H9 (cell line): ENCODE data around the gene ZDHHC11. TPM values are rescaled to one million over a fixed set of nuclear protein-coding genes. Genes with fewer than 3 reads are reported as not detected.
A peak's percentile ranks its signal among the peaks of the same experiment; 100 is the strongest.

ENCODE experiments used
- DNase-seq: peaks from one replicate; pipeline ENCODE4 v3.0.0-alpha.2; 2017
- H2AFZ ChIP-seq: one replicate; pipeline ENCODE4 v1.6.1; 2013; ENCODE audit warnings: mild to moderate bottlenecking, low read length, control low read depth, moderate library complexity
- H2AK5ac ChIP-seq: 2 replicates; pipeline ENCODE4 v1.6.1; 2013; ENCODE audit warnings: low read length, control low read depth, mixed read lengths; ENCODE audit not compliant: insufficient read length
- H2BK120ac ChIP-seq: one replicate; pipeline ENCODE4 v1.6.1; 2013; ENCODE audit warnings: low read depth, mild to moderate bottlenecking, low read length, control low read depth, inconsistent platforms; ENCODE audit not compliant: poor library complexity, severe bottlenecking
- H2BK12ac ChIP-seq: 2 replicates; pipeline ENCODE4 v1.6.1; 2013; ENCODE audit warnings: low read length, control low read depth, mixed read lengths, low read depth; ENCODE audit not compliant: insufficient read length
- H2BK15ac ChIP-seq: 2 replicates; pipeline ENCODE4 v1.6.1; 2013; ENCODE audit warnings: low read depth, low read length, control low read depth
- H2BK20ac ChIP-seq: one replicate; pipeline ENCODE4 v1.6.1; 2013; ENCODE audit warnings: low read depth, mild to moderate bottlenecking, low read length, control low read depth, inconsistent platforms; ENCODE audit not compliant: poor library complexity, severe bottlenecking
- H2BK5ac ChIP-seq: 2 replicates; pipeline ENCODE4 v1.6.1; 2013; ENCODE audit warnings: low read length, control low read depth, mixed read lengths; ENCODE audit not compliant: insufficient read length
- H3K14ac ChIP-seq: 2 replicates; pipeline ENCODE4 v1.6.1; 2013; ENCODE audit warnings: low read length, control low read depth; ENCODE audit not compliant: insufficient read depth
- H3K18ac ChIP-seq: 2 replicates; pipeline ENCODE4 v1.6.1; 2013; ENCODE audit warnings: low read depth, mild to moderate bottlenecking, mixed read lengths, low read length, control low read depth; ENCODE audit not compliant: insufficient read length
- H3K23ac ChIP-seq: 2 replicates; pipeline ENCODE4 v1.6.1; 2013; ENCODE audit warnings: low read length, control low read depth, mixed read lengths, low read depth; ENCODE audit not compliant: insufficient read length
- H3K23me2 ChIP-seq: 2 replicates; pipeline ENCODE4 v1.6.1; 2013; ENCODE audit warnings: low read depth, mild to moderate bottlenecking, mixed read lengths, low read length, control low read depth; ENCODE audit not compliant: insufficient read length, poor library complexity, severe bottlenecking
- H3K27ac ChIP-seq: 2 replicates; pipeline ENCODE4 v1.5.1; 2013; ENCODE audit warnings: low read length, control low read depth, mixed read lengths, low read depth; ENCODE audit not compliant: insufficient read length
- H3K27me3 ChIP-seq: 2 replicates; pipeline ENCODE4 v1.6.1; 2013; ENCODE audit warnings: low read length, control low read depth, inconsistent platforms; ENCODE audit not compliant: insufficient read depth
- H3K4ac ChIP-seq: 2 replicates; pipeline ENCODE4 v1.6.1; 2013; ENCODE audit warnings: low read depth, mild to moderate bottlenecking, control low read depth, inconsistent platforms, low read length, moderate library complexity
- H3K4me1 ChIP-seq: 2 replicates; pipeline ENCODE4 v1.6.1; 2013; ENCODE audit warnings: low read length, control low read depth, inconsistent platforms; ENCODE audit not compliant: insufficient read depth
- H3K4me2 ChIP-seq: 2 replicates; pipeline ENCODE4 v1.6.1; 2013; ENCODE audit warnings: low read length, control low read depth, mixed read lengths; ENCODE audit not compliant: insufficient read length, insufficient read depth
- H3K56ac ChIP-seq: 2 replicates; pipeline ENCODE4 v1.6.1; 2013; ENCODE audit warnings: low read depth, mild to moderate bottlenecking, mixed read lengths, low read length, control low read depth; ENCODE audit not compliant: insufficient read length
- H3K79me1 ChIP-seq: 2 replicates; pipeline ENCODE4 v1.6.1; 2013; ENCODE audit warnings: low read depth, mild to moderate bottlenecking, moderate library complexity, low read length, control low read depth, inconsistent platforms; ENCODE audit not compliant: insufficient read depth, poor library complexity, severe bottlenecking
- H3K79me2 ChIP-seq: 2 replicates; pipeline ENCODE4 v1.6.1; 2013; ENCODE audit warnings: low read length, control low read depth, inconsistent platforms; ENCODE audit not compliant: insufficient read depth
- H3K9ac ChIP-seq: 2 replicates; pipeline ENCODE4 v1.6.1; 2013; ENCODE audit warnings: low read length, control low read depth, mixed read lengths; ENCODE audit not compliant: insufficient read length; ENCODE audit errors: extremely low read depth
- H3K9me3 ChIP-seq: one replicate; pipeline ENCODE4 v1.6.1; 2013; ENCODE audit warnings: low read depth, low read length, inconsistent platforms; ENCODE audit not compliant: control insufficient read depth
- H3T11ph ChIP-seq: one replicate; pipeline ENCODE4 v1.6.1; 2013; ENCODE audit warnings: mild to moderate bottlenecking, low read length, control low read depth, inconsistent platforms
- H4K20me1 ChIP-seq: one replicate; pipeline ENCODE4 v1.6.1; 2013; ENCODE audit not compliant: control insufficient read depth, insufficient read length, insufficient read depth
- H4K5ac ChIP-seq: 2 replicates; pipeline ENCODE4 v1.6.1; 2013; ENCODE audit warnings: low read depth, mild to moderate bottlenecking, mixed read lengths, low read length, control low read depth; ENCODE audit not compliant: insufficient read length
- H4K8ac ChIP-seq: replicated peaks from 2 replicates; pipeline ENCODE4 v1.6.1; 2013; ENCODE audit warnings: low read length, control low read depth, mixed read lengths, low read depth; ENCODE audit not compliant: insufficient read length
- H4K91ac ChIP-seq: 2 replicates; pipeline ENCODE4 v1.6.1; 2013; ENCODE audit warnings: low read depth, mild to moderate bottlenecking, moderate library complexity, mixed read lengths, low read length, control low read depth; ENCODE audit not compliant: insufficient read length
- H3K27ac Mint-ChIP-seq, 3 experiments: 2 replicates in 2 of 3; 3 replicates in 1 of 3; pipeline ENCODE4 v1.8.0; 2020 to 2021; ENCODE audit warnings: mixed read lengths in 3 of 3, mild to moderate bottlenecking in 1 of 3, moderate library complexity in 1 of 3
- H3K27me3 Mint-ChIP-seq: 2 replicates; pipeline ENCODE4 v1.8.0; 2021; ENCODE audit warnings: low read depth, mild to moderate bottlenecking, moderate library complexity, mixed read lengths
- H3K36me3 Mint-ChIP-seq, 3 experiments: 2 replicates in 2 of 3; 3 replicates in 1 of 3; pipeline ENCODE4 v1.8.0; 2020 to 2021; ENCODE audit warnings: low read depth in 3 of 3, mixed read lengths in 3 of 3; ENCODE audit not compliant: insufficient read depth in 1 of 3
- H3K4me1 Mint-ChIP-seq, 2 experiments: 2 replicates each; pipeline ENCODE4 v1.8.0; 2020; ENCODE audit warnings: mixed read lengths in 2 of 2
- H3K4me3 Mint-ChIP-seq, 2 experiments: 2 replicates in 1 of 2; 3 replicates in 1 of 2; pipeline ENCODE4 v1.8.0; 2020 to 2021; ENCODE audit warnings: mild to moderate bottlenecking in 2 of 2, mixed read lengths in 2 of 2, moderate library complexity in 1 of 2
- H3K9me3 Mint-ChIP-seq, 2 experiments: 2 replicates in 1 of 2; 3 replicates in 1 of 2; pipeline ENCODE4 v1.8.0; 2020; ENCODE audit warnings: mild to moderate bottlenecking in 2 of 2, mixed read lengths in 2 of 2, moderate library complexity in 1 of 2
- WGBS: extraction: QIAGEN DNeasy Blood & Tissue Kit; methylation state at CpG from one replicate; pipeline ENCODE4 v1.1.7; 2013; ENCODE audit warnings: missing lambda C conversion rate, low lambda C conversion rate, mixed read lengths; ENCODE audit not compliant: insufficient read length; ENCODE audit errors: extremely low coverage; 5-methylcytosine and 5-hydroxymethylcytosine counted together
- total RNA-seq: library from RNA; stranded (reverse); gene quantifications from 2 replicates; pipeline ENCODE4 v1.2.1, GENCODE V29; 2021
- TF ChIP-seq, protein P1 (sequence below): fragments of 200-600 bp; sonication (generic); conservative IDR thresholded peaks from 3 replicates; pipeline ENCODE4 v1.8.0; 2021; ENCODE audit warnings: antibody characterized with exemption, mild to moderate bottlenecking

ZDHHC11 gene
- total RNA-seq, 1 experiment from 2014 or later: 37.6 TPM

DNA sequence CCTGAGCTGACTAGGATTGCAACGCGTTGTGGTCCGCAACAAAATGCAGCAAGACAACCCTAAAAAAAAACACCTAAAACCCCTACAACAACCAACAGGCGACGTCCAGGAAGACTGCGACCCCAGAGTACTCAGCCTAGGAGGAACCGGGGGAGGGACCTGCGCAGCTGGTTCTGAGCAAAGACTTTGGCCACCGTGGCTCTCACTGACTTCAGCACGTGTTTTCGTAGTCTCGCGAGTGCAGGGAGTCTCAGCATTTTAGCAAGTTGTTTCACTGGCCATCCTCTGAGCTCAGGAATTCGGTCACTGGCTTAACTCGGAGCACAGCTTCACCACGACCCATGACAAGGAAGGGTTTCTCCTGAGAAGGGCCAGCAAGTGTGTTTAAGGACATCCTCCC lies 8.6 kb upstream of the ZDHHC11 start:
- Mint-ChIP-seq H3K27ac (peak overlapping the region in 2 of 3 experiments; percentile 17 to 44; a peak in 2 of 7 replicates), H3K36me3 (peaks cover 11 to 39% (median 15%) of the 10 kb centered on the region in 3 experiments), H3K27me3 (no peaks in the 10 kb centered on the region; the same call in 1 of the 2 replicates), H3K9me3 (no peaks in the 10 kb centered on the region), H3K4me1 (no peaks in the 10 kb centered on the region), H3K4me3 (no peak overlapping the region)
- H3K4me1 ChIP-seq: no peaks in the 10 kb centered on the region
- no peak overlapping the region for H4K91ac ChIP-seq
- no peak overlapping the region for H2BK12ac ChIP-seq
- TF ChIP-seq, protein P1, sequence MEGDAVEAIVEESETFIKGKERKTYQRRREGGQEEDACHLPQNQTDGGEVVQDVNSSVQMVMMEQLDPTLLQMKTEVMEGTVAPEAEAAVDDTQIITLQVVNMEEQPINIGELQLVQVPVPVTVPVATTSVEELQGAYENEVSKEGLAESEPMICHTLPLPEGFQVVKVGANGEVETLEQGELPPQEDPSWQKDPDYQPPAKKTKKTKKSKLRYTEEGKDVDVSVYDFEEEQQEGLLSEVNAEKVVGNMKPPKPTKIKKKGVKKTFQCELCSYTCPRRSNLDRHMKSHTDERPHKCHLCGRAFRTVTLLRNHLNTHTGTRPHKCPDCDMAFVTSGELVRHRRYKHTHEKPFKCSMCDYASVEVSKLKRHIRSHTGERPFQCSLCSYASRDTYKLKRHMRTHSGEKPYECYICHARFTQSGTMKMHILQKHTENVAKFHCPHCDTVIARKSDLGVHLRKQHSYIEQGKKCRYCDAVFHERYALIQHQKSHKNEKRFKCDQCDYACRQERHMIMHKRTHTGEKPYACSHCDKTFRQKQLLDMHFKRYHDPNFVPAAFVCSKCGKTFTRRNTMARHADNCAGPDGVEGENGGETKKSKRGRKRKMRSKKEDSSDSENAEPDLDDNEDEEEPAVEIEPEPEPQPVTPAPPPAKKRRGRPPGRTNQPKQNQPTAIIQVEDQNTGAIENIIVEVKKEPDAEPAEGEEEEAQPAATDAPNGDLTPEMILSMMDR: no peak
- no peak overlapping the region for H4K5ac ChIP-seq
- no peak overlapping the region for H3K23ac ChIP-seq
- H2BK5ac ChIP-seq: no peak overlapping the region
- H3K27me3 ChIP-seq: no peaks in the 10 kb centered on the region
- no peak overlapping the region for H3K4ac ChIP-seq
- no peak overlapping the region for H4K8ac ChIP-seq
- H2BK120ac ChIP-seq: no peak overlapping the region
- no peaks in the 10 kb centered on the region for H3K79me1 ChIP-seq
- no peak overlapping the region for H2BK15ac ChIP-seq
- no peak overlapping the region for H3K18ac ChIP-seq
- no peak overlapping the region for H2AK5ac ChIP-seq
- H3T11ph ChIP-seq: no peak overlapping the region
- H3K56ac ChIP-seq: no peak overlapping the region
- no peak overlapping the region for H3K4me2 ChIP-seq
- DNase-seq: no peak
- H3K23me2 ChIP-seq: no peaks in the 10 kb centered on the region
- H3K14ac ChIP-seq: no peak overlapping the region
- no peaks in the 10 kb centered on the region for H3K79me2 ChIP-seq
- H3K27ac ChIP-seq: no peak overlapping the region
- H3K9ac ChIP-seq: no peak overlapping the region
- H2AFZ ChIP-seq: no peak overlapping the region
- WGBS: no CpG with 5 or more reads among the region's 16 CpGs
- no peak overlapping the region for H2BK20ac ChIP-seq
- H4K20me1 ChIP-seq: peaks cover 2% of the 10 kb centered on the region
- H3K9me3 ChIP-seq: no peaks in the 10 kb centered on the region
